Activated naive CD8-positive, alpha-beta T cell treated with anti-CD3 and anti-CD28 coated beads, Interleukin-2, amount 50 U/mL, for 16 hours (primary cell): ENCODE results near the gene PIP.
"Not testable (repeated sequence)": the region's sequence is repeated elsewhere in the genome, so short reads cannot be mapped to it uniquely, and the experiment has no call there.

Experiments
- DNase-seq: peaks from one replicate; pipeline ENCODE4 v3.0.0-alpha.2; 2020; ENCODE audit warnings: low read depth, low spot score

Gene PIP, protein sequence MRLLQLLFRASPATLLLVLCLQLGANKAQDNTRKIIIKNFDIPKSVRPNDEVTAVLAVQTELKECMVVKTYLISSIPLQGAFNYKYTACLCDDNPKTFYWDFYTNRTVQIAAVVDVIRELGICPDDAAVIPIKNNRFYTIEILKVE

DNA sequence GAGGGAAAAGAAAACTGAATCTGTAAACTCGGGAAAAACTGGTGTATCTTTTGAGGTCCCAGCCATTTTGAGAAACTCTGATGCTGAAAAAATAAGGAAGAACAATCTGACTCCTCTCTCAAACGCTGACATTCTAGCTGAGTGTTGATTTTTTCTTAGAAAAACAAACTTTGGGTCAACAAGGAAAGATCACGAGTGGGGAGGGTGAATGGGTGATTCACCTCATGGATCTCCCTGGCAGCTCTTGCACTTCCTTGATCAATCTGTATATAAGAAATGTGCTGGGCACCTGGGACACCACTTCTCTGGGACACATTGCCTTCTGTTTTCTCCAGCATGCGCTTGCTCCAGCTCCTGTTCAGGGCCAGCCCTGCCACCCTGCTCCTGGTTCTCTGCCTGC is at the start of gene PIP:
TSS of gene PIP (plus strand) at position 297 of the 400 bp plus-strand sequence. CDS start at position 337, 40 bp downstream.
- no peak for DNase-seq

DNA sequence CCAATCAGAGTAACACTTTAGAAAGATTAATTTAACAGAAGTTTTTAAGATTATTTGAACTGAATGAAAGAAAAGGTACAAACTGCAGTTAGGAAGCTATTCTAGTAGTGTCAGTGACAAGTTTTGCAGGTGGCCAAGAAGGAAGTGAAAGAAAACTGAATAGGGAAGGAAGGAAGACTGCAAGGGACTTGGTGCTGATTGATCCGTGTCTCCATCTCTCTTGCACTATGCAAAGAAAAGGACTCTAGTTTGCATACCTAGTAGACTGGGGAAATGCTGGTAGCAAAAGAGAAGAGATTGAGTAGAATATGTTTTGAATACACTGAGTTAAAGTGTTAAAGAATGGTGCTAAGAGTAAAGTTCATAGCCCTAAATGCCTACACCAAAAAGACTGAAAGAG is 46.8 kb upstream of the PIP start:
- DNase-seq, result no peak

DNA sequence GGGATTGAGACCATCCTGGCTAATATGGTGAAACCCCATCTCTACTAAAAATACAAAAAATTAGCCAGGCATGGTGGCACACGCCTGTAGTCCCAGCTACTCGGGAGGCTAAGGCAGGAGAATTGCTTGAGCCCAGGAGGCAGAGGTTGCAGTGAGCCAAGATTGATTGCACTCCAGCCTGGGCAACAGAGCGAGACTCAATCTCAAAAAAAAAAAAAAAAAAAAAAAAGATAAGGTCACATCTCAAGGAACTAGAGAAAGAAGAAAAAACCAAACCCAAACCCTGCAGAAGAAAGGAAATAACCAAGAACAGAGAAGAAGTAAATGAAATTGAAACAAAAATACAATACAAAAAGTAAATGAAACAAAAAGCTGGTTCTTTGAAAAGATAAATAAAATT is 46.3 kb upstream of the PIP start:
- not testable (repeated sequence) for DNase-seq

DNA sequence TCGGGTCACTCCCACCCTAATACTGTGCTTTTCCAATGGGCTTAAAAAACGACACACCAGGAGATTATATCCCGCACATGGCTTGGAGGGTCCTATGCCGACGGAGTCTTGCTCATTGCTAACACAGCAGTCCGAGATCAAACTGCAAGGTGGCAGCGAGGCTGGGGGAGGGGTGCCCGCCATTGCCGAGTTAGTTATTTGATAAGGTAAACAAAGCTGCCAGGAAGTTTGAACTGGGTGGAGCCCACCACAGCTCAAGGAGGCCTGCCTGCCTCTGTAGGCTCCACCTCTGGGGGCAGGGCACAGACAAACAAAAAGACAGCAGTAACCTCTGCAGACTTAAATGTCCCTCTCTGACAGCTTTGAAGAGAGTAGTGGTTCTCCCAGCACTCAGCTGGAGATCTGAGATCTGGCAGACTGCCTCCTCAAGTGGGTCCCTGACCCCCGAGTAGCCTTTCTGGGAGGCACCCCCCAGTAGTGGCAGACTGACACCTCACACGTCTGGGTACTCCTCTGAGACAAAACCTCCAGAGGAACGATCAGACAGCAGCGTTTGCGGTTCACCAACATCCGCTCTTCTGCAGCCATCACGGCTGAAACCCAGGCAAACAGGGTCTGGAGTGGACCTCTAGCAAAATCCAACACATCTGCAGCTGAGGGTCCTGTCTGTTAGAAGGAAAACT is 43.2 kb upstream of the PIP start:
- not testable (repeated sequence) for DNase-seq

DNA sequence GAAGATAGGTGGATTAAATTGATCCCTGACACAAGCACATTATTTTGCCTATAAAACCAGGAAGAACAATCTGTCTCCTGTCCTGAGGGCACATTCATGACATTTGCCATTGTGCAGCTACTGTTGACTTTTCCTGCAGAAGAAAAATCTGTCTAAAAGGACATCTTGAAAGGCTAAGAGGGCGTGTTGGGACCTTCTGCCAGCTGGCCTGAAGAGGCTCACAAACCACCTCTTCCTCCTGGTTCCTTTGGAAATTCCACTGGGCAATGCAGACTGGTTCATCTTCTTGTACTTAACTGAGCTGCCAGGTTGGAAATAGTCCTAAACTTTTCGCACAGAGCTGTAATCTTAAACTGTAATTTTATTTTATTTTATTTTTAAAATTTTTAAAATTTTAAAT is 35.7 kb upstream of the PIP start:
- DNase-seq, result no peak

DNA sequence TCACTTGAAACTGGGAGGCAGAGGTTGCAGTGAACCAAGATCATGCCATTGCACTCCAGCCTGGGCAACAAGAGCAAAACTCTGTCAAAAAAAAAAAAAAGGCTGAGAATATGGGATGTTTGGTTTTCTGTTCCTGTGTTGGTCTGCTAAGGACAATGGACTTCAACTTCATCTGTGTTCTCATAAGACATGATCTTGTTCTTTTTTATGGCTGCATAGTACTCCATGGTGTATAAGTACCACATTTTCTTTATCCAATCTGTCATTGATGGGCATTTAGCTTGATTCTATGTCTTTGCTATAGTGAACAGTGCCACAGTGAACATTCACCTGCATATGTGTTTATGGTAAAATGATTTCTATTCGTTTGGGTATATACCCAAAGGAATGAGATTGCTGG is 32.3 kb upstream of the PIP start:
- not testable (repeated sequence) for DNase-seq

DNA sequence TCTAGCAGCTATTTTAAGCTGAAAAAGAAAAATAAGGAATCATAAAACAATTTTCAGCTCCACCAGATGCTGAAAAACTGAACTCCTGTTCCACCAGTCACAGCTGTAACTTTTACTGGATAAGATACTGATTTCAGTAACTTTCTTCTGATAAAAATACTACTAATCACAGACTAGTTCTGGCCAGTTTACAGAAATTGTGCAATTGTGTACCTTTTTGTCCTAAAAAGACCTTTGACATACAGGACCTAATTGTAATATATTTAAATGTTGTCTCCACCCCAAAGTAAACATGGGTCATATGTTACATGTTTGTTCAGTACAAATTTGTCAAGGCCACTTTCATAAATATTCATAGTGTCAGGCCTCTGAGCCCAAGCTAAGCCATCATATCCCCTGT is 27.1 kb upstream of the PIP start:
- no peak for DNase-seq

DNA sequence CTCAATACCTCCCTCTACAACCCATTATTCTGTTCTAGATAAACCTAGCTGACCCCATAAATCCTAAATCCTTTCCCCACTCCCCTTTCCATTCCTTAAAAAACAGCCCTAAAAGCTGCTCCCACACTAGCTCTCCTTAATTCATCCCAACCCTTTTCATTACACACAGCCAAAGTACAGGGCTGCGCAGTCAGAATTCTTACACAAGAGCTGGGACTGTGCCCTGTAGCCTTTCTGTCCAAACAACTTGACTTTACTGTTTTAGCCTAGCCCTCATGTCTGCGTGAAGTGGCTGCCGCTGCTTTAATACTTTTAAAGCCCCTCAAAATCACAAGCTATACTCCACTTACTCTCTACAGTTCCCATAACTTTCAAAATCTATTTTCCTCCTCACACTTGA is 23.9 kb upstream of the PIP start:
- not testable (repeated sequence) for DNase-seq

DNA sequence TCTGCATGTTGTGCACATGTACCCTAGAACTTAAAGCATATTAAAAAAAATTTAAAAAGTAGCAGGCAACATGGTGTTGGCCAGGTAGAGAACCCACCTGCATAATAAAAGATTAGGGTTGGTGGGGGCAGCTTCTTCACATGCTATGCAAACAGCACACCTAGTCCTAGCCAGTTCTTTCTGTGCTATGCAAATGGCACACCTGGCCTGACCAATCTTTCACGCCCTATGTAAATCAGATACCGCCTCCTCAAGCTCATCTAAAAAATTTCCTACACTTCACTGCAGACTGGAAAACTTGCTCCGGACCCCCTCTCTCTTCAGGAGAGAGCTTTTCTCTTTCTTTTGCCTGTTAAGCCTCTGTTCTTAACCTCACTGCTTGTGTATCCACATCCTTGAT is 14.5 kb upstream of the PIP start:
- no peak for DNase-seq

DNA sequence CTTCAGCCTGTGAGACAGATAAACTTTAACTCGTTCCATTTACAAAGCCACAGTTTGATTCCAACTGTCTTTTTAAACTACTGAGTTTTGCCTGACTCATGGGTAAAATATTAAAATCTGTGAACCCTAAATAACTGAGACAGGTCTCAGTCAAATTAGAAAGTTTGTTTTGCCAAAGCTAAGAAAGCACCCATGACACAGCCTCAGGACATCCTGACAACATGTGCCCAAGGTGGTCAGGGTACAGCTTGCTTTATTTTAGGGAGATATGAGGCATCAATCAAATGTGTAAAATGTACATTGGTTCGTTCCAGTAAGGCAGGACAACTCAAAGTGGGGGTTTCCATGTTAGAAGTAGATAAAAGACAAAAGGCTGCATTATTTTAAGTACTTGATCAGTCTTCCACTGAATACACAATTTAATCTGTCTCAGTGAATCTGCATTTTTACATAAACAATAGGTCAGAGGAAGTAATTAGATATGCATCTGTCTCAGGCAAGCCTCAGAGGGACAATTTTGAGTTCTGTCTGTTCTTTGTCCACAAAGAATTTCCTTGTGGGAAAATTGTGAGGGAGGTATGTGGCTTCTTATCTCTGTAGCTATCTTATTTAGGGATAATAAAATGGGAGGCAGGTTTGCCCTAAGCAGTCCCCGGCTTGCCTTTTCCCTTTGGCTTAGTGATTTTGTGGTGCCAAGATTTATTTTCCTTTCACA is 11.0 kb upstream of the PIP start:
- no peak for DNase-seq

DNA sequence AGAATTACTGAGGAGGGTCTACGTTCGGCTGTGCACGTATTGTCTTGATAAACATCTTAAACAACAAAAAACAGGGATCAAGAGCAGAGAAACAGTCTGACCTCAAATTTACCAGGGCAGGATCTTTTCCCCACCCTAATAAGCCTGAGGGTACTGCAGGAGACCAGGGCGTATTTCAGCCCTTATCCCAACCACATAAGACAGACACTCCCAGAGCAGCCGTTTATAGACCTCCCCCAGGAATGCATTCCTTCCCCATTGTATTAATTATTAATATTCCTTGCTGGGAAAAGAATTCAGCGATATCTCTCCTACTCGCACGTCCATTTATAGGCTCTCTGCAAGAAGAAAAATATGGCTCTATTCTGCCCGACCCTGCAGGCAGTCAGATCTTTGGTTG is 8.6 kb upstream of the PIP start:
- DNase-seq, result not testable (repeated sequence)

DNA sequence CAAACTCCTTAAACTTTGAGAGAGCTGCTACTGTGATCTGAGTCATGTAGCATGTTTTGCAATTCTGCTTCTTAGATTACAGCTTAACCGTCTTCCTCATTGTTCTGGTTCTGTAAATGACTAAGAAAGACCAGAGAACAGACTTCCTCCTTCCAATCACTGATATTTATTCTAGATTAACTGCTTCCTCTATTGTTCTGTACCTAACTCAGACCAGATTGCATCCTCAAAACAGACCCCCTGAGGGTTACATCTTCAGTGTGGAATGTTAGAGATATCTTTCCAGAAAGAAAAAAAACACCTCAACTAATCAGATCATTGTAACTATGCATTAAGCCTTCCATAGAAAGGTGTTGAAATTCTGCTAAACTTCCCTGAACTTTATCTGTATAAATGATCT is 5.7 kb upstream of the PIP start:
- DNase-seq, result no peak

DNA sequence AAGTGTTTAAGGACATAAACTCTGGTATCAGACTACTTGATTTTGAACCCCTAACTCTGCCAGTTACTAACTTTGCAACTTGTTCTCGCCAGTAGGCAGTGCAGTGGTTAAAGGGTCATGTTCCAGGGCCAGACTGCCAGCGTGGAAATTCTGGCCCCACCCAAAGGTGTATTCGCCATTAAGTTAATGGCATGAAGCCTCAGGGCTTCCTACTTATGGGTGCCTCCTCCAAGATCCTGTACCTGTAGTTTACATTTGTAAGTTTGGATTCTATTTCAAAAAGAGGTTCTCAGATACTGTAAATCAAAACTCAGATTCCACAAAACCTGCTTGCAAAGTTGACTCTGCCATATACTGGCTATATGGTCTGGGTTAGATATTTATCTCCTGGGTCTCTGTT is 2.8 kb upstream of the PIP start:
- DNase-seq, result no peak

DNA sequence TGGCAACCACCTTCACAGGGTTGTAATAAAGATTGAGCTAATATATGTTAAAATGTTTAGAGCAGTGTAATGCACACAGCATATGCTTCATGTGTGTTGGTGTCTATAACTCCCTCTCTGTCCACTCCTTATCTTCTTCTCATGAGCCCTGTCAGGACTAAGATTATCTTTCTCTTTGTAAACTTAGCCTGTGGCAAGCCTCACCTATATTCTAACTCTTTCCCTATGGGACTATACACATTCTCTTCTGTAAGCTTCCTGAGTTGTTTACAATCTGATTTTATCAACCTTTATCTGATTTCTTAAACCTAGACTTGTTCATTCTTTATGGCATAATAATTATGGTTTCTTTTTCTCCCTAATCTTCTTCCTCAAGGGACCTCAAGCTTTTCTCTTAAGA is 2.4 kb upstream of the PIP start:
- no peak for DNase-seq

DNA sequence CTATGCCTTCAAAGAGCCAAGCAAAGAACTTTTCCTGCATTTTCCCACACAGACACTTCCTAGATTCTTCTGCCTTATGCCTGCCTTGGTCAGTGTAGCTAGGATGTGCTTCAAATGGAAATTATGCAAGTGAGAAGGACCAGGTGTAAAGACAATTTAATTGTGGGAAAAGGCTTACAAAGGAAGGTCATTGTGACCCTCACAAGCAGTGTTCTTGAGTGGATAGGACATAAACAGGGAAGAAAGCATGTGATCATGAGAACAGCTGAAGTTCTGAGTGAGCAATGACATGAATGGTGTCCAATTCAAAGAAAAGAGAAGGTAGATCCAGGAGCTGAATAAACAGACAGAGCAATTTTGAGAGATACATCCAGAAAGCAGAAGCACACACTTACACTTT is 1.3 kb upstream of the PIP start:
- DNase-seq, result no peak

DNA sequence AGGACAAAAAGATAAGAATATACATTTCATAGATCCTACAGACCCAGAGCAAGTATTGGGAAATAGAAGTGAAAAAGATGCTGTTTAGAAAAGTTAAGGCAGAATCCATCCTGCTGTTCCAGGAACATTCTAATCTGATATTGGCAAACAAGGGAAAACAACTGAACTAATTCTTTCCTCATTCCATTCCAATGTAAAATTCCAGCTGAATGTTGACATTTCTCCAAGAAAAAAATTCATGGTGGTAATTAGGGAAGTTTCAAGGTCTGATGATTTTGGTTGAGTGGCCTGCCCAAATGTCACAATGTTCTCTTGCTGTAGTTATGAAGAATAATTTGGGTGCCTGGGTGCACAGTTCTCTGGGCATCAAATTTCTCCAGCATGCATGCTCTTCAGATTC is 15.2 kb downstream of the PIP start:
- no peak for DNase-seq

DNA sequence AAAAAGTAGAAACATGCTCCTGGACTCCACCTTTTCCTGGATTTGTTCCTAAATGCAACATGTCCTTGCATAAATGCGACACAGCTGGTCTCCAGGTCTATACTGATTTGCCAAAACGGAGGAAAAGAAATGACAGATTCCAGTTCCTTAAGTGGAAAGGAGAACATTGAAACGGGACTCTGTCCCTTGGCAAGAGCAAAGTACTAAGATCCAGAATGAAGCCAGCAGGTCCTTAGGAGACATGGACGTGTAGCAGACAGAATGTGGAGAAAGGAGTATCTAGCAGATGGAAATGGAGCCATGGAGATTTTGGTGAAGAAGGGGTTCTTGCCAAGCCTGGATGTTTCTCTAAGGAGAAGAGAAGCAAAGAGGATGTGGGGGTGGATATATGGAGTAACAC is 16.2 kb downstream of the PIP start:
- no peak for DNase-seq

DNA sequence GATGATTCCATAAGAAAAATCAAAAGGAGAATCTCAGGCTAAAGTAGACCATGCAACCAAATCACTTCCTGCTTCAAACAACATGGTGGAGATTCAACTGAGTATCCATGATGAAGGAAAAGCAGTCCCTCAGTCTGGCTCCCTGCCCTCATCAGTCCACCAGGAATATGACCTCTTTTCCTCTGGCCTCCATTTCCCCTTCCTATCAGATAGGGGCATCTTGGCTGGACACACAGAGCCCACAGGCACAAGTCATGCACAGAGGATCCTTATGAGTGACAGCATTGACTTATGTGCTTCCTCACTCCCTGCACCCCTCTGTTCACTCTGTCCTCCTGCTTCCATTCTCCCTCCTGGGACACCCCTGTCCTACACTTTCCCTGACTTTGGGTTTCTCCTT is 16.8 kb downstream of the PIP start:
- no peak for DNase-seq

DNA sequence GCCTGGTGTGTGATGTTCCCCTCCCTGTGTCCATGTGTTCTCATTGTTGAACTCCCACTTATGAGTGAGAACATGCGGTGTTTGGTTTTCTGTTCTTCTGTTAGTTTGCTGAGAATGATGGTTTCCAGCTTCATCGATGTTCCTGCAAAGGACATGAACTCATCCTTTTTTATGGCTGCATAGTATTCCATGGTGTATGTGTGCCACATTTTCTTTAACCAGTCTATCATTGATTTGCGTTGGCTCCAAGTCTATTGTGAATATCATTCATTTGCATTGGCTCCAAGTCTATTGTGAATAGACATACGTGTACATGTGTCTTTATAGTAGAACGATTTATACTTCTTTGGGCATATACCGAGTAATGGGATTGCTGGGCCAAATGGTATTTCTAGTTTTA is 18.8 kb downstream of the PIP start:
- not testable (repeated sequence) for DNase-seq

DNA sequence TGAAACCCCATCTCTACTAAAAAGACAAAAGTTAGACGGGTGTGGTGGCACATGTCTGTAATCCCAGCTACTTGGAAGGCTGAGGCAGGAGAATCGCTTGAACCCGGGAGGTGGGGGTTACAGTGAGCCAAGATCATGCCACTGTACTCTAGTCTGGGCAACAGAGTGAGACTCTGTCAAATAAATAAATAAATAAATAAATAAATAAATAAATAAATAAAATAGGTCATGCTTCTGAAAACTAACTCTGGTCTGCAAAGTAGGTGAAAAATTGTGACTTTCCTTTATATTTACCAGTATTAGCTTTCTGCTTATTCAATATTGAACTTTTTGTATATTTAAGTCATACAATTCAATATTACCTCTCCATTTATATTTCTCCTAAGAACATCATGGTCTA is 26.7 kb downstream of the PIP start:
- not testable (repeated sequence) for DNase-seq

DNA sequence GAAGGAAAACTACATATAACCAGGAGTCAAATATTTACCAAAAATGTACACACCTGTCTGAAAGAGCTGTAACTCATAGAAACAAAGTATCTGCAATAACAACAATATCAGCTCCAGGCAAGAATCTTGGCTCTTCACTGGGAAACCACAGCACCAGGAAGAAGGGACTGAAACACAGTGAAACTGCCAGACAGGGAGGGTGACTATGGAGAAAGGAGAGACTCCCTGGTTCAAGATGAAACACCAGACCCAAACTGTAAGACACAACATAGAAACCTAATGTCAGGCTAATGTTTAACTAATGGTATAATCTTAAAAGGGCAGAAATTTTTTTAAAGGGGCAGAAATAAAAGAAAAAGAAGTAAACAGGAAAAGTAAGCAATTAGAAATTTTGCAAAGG is 39.8 kb downstream of the PIP start:
- no peak for DNase-seq

DNA sequence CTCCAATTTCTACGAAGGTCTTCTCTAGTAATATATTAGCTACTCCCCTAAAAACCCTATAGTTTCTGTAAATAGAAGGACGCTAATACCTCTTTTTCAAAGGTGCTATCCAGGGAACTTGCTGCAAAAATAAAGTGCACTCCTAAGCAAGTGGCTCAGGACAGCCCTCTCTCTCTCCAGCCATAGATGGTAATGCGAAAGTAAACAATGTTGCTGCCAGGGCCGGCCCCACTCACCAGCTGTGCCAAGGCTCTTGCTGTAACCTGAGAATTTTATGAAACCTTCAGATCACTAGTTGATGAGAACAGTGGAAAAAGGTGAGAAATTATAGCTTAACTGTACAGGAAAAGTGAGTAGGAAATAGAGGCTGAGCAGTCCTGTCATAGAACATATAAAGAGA is 40.5 kb downstream of the PIP start:
- DNase-seq, result no peak

DNA sequence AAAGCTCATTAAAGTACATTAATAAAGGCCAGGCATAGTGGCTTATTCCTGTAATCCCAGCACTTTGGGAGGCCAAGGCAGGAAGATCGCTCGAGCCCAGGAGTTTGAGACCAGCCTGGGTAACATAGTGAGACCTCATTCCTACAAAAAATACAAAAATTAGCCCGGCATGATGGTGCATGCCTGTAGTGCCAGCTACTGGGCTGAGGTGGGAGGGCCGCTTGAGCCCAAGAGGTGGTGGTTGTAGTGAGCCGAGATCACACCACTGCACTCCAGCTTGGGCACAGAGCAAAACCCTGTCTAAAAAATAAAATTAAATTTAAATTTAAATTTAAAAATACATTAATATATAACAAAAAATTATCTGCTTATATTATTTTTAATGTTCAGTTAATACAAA is 44.3 kb downstream of the PIP start:
- DNase-seq, result no peak
